ENCODE results near the gene ABCC3.

Gene ABCC3

DNA sequence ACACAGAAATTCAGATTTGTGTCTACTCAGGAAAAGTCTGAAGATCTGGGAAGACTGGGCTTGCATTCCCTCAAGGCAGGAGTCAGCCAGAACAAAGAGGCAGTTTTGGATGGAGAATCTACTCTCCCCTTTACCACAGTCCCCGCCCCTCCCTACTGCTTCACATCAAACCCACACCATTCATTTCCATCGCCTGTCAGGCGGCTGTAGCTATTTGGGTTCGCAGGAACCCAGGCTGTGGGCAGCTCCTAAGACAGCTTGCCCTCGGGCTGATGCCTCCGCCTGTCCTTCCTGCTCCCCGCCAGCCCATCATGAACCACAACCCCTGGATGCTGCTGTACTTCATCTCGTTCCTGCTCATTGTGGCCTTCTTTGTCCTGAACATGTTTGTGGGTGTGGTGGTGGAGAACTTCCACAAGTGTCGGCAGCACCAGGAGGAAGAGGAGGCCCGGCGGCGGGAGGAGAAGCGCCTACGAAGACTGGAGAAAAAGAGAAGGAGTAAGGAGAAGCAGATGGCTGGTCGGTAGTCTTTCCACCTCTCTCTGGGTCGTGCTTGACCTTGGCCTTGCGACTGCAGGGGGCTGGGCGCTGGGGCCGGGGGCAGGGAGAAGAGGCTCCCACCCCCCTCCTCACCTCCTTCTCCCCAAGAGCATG lies 27.0 kb upstream of the ABCC3 start:
- Histone ChIP-seq H3K27me3 (ENCODE audit: insufficient read depth, poor library complexity, severe bottlenecking) (peaks cover 48% of the 10 kb centered on the region), H3K27ac (replicated peaks) (no peak overlapping the region), H3K4me3 (replicated peaks; ENCODE audit: insufficient read depth, low read length) (no peak overlapping the region)
- TF ChIP-seq GABPA (IDR thresholded peaks at IDR 0.05; ENCODE audit: low read depth) (no peak), POLR2AphosphoS5 (IDR thresholded peaks at IDR 0.05; ENCODE audit: low read depth) (no peak), SPI1 (IDR thresholded peaks at IDR 0.05; ENCODE audit: borderline replicate concordance, low read depth) (no peak)
- TF ChIP-seq, protein P1, sequence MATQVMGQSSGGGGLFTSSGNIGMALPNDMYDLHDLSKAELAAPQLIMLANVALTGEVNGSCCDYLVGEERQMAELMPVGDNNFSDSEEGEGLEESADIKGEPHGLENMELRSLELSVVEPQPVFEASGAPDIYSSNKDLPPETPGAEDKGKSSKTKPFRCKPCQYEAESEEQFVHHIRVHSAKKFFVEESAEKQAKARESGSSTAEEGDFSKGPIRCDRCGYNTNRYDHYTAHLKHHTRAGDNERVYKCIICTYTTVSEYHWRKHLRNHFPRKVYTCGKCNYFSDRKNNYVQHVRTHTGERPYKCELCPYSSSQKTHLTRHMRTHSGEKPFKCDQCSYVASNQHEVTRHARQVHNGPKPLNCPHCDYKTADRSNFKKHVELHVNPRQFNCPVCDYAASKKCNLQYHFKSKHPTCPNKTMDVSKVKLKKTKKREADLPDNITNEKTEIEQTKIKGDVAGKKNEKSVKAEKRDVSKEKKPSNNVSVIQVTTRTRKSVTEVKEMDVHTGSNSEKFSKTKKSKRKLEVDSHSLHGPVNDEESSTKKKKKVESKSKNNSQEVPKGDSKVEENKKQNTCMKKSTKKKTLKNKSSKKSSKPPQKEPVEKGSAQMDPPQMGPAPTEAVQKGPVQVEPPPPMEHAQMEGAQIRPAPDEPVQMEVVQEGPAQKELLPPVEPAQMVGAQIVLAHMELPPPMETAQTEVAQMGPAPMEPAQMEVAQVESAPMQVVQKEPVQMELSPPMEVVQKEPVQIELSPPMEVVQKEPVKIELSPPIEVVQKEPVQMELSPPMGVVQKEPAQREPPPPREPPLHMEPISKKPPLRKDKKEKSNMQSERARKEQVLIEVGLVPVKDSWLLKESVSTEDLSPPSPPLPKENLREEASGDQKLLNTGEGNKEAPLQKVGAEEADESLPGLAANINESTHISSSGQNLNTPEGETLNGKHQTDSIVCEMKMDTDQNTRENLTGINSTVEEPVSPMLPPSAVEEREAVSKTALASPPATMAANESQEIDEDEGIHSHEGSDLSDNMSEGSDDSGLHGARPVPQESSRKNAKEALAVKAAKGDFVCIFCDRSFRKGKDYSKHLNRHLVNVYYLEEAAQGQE (IDR thresholded peaks at IDR 0.05; ENCODE audit: insufficient replicate concordance, low read depth), result no peak
- TF ChIP-seq, protein P2, sequence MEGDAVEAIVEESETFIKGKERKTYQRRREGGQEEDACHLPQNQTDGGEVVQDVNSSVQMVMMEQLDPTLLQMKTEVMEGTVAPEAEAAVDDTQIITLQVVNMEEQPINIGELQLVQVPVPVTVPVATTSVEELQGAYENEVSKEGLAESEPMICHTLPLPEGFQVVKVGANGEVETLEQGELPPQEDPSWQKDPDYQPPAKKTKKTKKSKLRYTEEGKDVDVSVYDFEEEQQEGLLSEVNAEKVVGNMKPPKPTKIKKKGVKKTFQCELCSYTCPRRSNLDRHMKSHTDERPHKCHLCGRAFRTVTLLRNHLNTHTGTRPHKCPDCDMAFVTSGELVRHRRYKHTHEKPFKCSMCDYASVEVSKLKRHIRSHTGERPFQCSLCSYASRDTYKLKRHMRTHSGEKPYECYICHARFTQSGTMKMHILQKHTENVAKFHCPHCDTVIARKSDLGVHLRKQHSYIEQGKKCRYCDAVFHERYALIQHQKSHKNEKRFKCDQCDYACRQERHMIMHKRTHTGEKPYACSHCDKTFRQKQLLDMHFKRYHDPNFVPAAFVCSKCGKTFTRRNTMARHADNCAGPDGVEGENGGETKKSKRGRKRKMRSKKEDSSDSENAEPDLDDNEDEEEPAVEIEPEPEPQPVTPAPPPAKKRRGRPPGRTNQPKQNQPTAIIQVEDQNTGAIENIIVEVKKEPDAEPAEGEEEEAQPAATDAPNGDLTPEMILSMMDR (IDR thresholded peaks at IDR 0.05; ENCODE audit: insufficient read depth, low read length), result no peak
- DNase-seq (ENCODE audit: low read depth in 1 of 2, low spot score in 1 of 2), result no peak

DNA sequence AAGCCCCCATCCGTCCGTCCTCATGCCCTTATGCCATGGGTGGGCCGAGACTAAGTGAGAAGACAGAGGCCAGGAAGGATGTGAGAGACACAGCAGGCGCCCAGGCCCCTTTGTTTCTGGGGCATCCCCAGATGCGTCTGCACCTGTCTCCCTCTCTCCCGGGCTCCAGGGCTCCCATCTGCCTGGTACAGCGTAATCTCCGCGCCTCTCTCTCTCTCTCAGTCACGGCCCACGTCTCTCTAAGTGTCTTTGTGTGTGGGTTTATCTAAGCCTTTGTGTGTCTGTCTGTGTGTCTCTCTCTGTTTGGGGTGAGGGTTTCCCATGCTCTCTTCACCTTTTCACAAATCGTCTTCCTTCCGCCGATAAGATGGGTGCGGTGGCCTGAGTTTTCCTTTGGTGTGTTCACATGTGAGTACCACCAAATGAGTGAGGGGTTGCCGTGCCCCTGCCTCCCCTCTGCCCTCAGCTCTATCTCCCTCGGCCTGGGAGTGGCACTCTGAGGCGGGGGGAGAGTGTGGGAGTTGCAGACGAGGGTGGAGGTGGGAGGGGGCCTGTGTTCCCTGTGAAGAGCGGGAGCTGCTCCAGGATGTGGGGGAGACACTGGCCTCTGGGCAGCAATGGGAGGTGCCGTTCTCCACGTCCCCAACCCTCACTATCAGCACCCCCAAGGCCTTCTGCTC lies 25.8 kb upstream of the ABCC3 start:
- TF ChIP-seq, protein P2 (IDR thresholded peaks at IDR 0.05; ENCODE audit: insufficient read depth, low read length), result no peak
- TF ChIP-seq SPI1 (IDR thresholded peaks at IDR 0.05; ENCODE audit: borderline replicate concordance, low read depth) (no peak), GABPA (IDR thresholded peaks at IDR 0.05; ENCODE audit: low read depth) (no peak), POLR2AphosphoS5 (IDR thresholded peaks at IDR 0.05; ENCODE audit: low read depth) (no peak)
- TF ChIP-seq, protein P1 (IDR thresholded peaks at IDR 0.05; ENCODE audit: insufficient replicate concordance, low read depth), result no peak
- DNase-seq (ENCODE audit: low read depth in 1 of 2, low spot score in 1 of 2), result no peak

DNA sequence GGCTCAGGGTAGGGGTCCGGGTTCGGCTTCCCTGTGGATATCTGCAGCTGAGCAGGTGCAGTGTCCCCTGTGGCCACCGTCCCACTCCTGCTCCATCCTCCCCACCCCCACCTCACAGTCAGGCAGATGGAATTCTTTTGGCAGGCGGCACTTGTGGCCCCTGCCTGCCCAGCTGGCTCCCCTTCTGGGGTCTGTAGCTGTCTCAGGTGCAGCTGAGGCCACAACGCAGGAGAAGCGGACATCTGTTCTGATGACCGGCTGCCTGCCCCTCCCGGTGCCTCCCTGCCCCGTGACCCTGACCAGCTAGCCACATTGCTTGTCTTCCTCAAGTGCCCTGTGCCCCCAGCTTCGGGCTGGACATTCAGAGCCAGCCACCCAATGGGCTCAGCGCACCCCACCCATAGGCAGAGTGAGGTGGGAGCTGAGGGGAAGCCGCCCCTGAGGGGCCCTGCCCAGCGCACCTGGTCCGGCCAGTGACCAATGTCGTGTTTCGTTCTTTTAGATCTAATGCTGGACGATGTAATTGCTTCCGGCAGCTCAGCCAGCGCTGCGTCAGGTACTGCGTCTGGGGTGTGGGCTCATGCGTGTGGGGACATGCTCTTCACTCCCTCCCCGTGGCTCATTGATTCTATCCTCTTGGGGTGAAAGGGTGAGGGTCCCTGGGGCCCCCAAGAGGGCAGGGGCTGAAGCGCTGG lies 25.2 kb upstream of the ABCC3 start:
- TF ChIP-seq SPI1 (IDR thresholded peaks at IDR 0.05; ENCODE audit: borderline replicate concordance, low read depth) (no peak), GABPA (IDR thresholded peaks at IDR 0.05; ENCODE audit: low read depth) (no peak), POLR2AphosphoS5 (IDR thresholded peaks at IDR 0.05; ENCODE audit: low read depth) (no peak)
- TF ChIP-seq, protein P1 (IDR thresholded peaks at IDR 0.05; ENCODE audit: insufficient replicate concordance, low read depth), result no peak
- TF ChIP-seq, protein P2 (IDR thresholded peaks at IDR 0.05; ENCODE audit: insufficient read depth, low read length), result no peak
- no peak overlapping the region for H3K27ac ChIP-seq (replicated peaks)
- peaks cover 37% of the 10 kb centered on the region for H3K27me3 ChIP-seq (ENCODE audit: insufficient read depth, poor library complexity, severe bottlenecking)
- H3K4me3 ChIP-seq (replicated peaks; ENCODE audit: insufficient read depth, low read length), result no peak overlapping the region
- no peak for DNase-seq (ENCODE audit: low read depth in 1 of 2, low spot score in 1 of 2)

More for the DNA sequence above, 25.8 kb upstream of the ABCC3 start:
- Histone ChIP-seq H3K4me3 (replicated peaks; ENCODE audit: insufficient read depth, low read length) (no peak overlapping the region), H3K27me3 (ENCODE audit: insufficient read depth, poor library complexity, severe bottlenecking) (peaks cover 44% of the 10 kb centered on the region), H3K27ac (replicated peaks) (no peak overlapping the region)

Measured in HL-60 (cell line).